Osteoblast (primary cell): ENCODE measurements around the gene HINT3. TPM values are rescaled to one million over a fixed set of nuclear protein-coding genes. Genes with fewer than 3 reads are reported as not detected.

Experiments used
- DNase-seq: peaks from one replicate; pipeline ENCODE4 v3.0.0; 2011; ENCODE audit warnings: low spot score, mixed read lengths; ENCODE audit not compliant: insufficient read length; ENCODE audit errors: missing footprints
- H2AFZ ChIP-seq: 2 replicates; pipeline ENCODE4 v1.6.0; 2011; ENCODE audit warnings: mild to moderate bottlenecking, low read length
- H3K27ac ChIP-seq: 2 replicates; pipeline ENCODE4 v1.5.1; 2011; ENCODE audit warnings: mild to moderate bottlenecking, low read depth, low read length, moderate library complexity
- H3K27me3 ChIP-seq: 2 replicates; pipeline ENCODE4 v1.6.0; 2012; ENCODE audit warnings: mild to moderate bottlenecking, control low read depth, inconsistent platforms, low read length, moderate library complexity; ENCODE audit not compliant: insufficient read depth
- H3K36me3 ChIP-seq: 2 replicates; pipeline ENCODE4 v1.5.1; 2011; ENCODE audit warnings: mild to moderate bottlenecking, low read length, control low read depth, moderate library complexity; ENCODE audit not compliant: insufficient read depth
- H3K4me1 ChIP-seq: 2 replicates; pipeline ENCODE4 v1.5.1; 2011; ENCODE audit warnings: mild to moderate bottlenecking, low read length, control low read depth, moderate library complexity; ENCODE audit not compliant: insufficient read depth
- H3K4me2 ChIP-seq: 2 replicates; pipeline ENCODE4 v1.6.0; 2011; ENCODE audit warnings: mild to moderate bottlenecking, low read length; ENCODE audit not compliant: insufficient read depth
- H3K4me3 ChIP-seq: fragments of 200-600 bp; sonication (generic); 3 replicates; pipeline ENCODE4 v1.5.1; 2012; ENCODE audit warnings: mild to moderate bottlenecking, low read length, inconsistent platforms; ENCODE audit not compliant: insufficient read depth
- H3K79me2 ChIP-seq: 2 replicates; pipeline ENCODE4 v1.6.0; 2012; ENCODE audit warnings: mild to moderate bottlenecking, low read length, control low read depth, inconsistent platforms; ENCODE audit not compliant: insufficient read depth
- H3K9me3 ChIP-seq: 2 replicates; pipeline ENCODE4 v1.5.1; 2011; ENCODE audit warnings: low read depth, low read length, control low read depth
- H4K20me1 ChIP-seq: 2 replicates; pipeline ENCODE4 v1.6.0; 2012; ENCODE audit warnings: mild to moderate bottlenecking, low read length, control low read depth; ENCODE audit not compliant: insufficient read depth
- CTCF ChIP-seq: IDR thresholded peaks from 2 replicates; pipeline ENCODE4 v1.5.1; 2011; ENCODE audit warnings: mild to moderate bottlenecking, low read depth, low read length, moderate library complexity; ENCODE audit errors: extremely low read depth
- total RNA-seq: library from RNA; depleted of rRNA; stranded (reverse); fragments of >200 nt; gene quantifications from 2 replicates; pipeline ENCODE4 v1.2.3, GENCODE V29; 2012

HINT3 gene
- total RNA-seq, 1 donor: 30.4 TPM

GRCh38 chr6:125952764-125953501 is 3.6 kb upstream of the HINT3 start:
- Histone ChIP-seq H3K9me3 (no peaks in the 10 kb centered on the region), H3K27ac (no peak overlapping the region), H3K27me3 (peaks cover 4% of the 10 kb centered on the region), H4K20me1 (no peaks in the 10 kb centered on the region), H2AFZ (no peak overlapping the region), H3K4me2 (no peak overlapping the region), H3K4me3 (no peak overlapping the region), H3K36me3 (no peaks in the 10 kb centered on the region), H3K79me2 (peaks cover 13% of the 10 kb centered on the region), H3K4me1 (peaks cover 34% of the 10 kb centered on the region)
- DNase-seq: peak; percentile 73
- TF ChIP-seq CTCF: peak; percentile 57

DNA sequence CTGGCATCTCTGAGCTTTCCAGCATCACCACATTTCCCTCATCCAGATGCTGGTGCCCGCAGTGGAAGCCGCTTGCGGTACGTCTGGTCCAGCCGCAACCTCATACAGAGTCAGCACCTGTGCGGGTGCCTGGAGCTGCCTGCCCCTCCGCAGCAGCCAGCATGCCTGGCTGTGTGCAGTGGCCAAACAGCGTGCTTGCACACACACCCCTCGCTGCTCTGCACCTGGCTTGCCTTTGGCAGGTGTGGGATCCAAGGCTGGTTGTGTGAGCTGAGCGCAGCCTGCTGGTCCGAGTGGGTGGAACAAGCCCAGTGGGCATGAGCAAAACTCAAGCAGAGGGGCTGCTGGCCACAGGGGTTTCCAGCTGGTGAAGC is 3.1 kb upstream of the HINT3 start:
- Histone ChIP-seq H3K9me3 (no peaks in the 10 kb centered on the region), H2AFZ (no peak overlapping the region), H3K4me3 (no peak overlapping the region), H3K27ac (no peak overlapping the region), H3K4me1 (peaks cover 34% of the 10 kb centered on the region), H3K79me2 (peaks cover 18% of the 10 kb centered on the region), H3K4me2 (no peak overlapping the region), H3K36me3 (no peaks in the 10 kb centered on the region), H3K27me3 (peaks cover 4% of the 10 kb centered on the region), H4K20me1 (no peaks in the 10 kb centered on the region)
- no peak for TF ChIP-seq CTCF
- DNase-seq: no peak

GRCh38 chr6:125954735-125955339 is 1.7 kb upstream of the HINT3 start:
- Histone ChIP-seq H3K4me2 (no peak overlapping the region), H3K36me3 (no peaks in the 10 kb centered on the region), H3K27ac (no peak overlapping the region), H3K4me3 (no peak overlapping the region), H3K4me1 (peaks cover 27% of the 10 kb centered on the region), H3K9me3 (no peaks in the 10 kb centered on the region), H3K79me2 (peaks cover 32% of the 10 kb centered on the region), H4K20me1 (no peaks in the 10 kb centered on the region), H2AFZ (no peak overlapping the region), H3K27me3 (peaks cover 4% of the 10 kb centered on the region)
- DNase-seq: no peak
- no peak for TF ChIP-seq CTCF

DNA sequence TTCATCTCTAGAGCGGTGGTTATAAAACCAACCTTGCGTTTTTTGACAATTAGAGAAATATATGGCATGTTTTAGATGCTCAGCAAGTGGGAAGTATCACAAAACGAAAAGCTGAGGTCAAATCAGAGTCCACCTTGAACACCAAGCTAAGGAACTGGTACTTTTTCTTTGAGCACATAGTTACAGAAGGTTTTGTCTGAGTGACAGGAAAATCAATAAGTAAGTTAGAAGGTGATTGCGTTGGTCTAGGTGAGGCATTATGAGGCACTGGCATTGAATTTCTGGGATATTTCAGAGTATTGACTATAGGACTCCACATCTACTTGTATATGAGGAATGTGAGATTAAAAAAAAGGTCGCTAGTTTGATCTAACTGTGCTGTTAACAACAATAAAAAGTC is 597 bp upstream of the HINT3 start:
- Histone ChIP-seq H3K4me1 (peaks cover 18% of the 10 kb centered on the region), H3K36me3 (no peaks in the 10 kb centered on the region), H3K79me2 (peaks cover 37% of the 10 kb centered on the region), H4K20me1 (peaks cover 3% of the 10 kb centered on the region), H3K4me3 (peak overlapping the region; percentile 98), H3K4me2 (peak overlapping the region; percentile 99), H2AFZ (peak overlapping the region; percentile 76), H3K27ac (peak overlapping the region; percentile 90), H3K9me3 (no peaks in the 10 kb centered on the region), H3K27me3 (peaks cover 4% of the 10 kb centered on the region)
- TF ChIP-seq CTCF: no peak
- DNase-seq: no peak
